ENCODE data around the gene STK25.
"Not testable (repeated sequence)": the region's sequence is repeated elsewhere in the genome, so short reads cannot be mapped to it uniquely, and the experiment has no call there.

- TF ChIP-seq, protein P1, sequence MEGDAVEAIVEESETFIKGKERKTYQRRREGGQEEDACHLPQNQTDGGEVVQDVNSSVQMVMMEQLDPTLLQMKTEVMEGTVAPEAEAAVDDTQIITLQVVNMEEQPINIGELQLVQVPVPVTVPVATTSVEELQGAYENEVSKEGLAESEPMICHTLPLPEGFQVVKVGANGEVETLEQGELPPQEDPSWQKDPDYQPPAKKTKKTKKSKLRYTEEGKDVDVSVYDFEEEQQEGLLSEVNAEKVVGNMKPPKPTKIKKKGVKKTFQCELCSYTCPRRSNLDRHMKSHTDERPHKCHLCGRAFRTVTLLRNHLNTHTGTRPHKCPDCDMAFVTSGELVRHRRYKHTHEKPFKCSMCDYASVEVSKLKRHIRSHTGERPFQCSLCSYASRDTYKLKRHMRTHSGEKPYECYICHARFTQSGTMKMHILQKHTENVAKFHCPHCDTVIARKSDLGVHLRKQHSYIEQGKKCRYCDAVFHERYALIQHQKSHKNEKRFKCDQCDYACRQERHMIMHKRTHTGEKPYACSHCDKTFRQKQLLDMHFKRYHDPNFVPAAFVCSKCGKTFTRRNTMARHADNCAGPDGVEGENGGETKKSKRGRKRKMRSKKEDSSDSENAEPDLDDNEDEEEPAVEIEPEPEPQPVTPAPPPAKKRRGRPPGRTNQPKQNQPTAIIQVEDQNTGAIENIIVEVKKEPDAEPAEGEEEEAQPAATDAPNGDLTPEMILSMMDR (optimal IDR thresholded peaks at IDR 0.05 in 1 of 3, IDR thresholded peaks at IDR 0.05 in 1 of 3, conservative IDR thresholded peaks at IDR 0.05 in 1 of 3; ENCODE audit: extremely low read depth in 1 of 3, insufficient read depth in 2 of 3, low read length in 3 of 3), result not testable (repeated sequence)
- TF ChIP-seq EZH2 (IDR thresholded peaks at IDR 0.05; ENCODE audit: low read length), result not testable (repeated sequence)
Observed at GRCh38 chr2:241506317-241506716, 2.1 kb downstream of the STK25 start.

Measured in keratinocyte (primary cell).